ENCODE measurements around the gene ZNF496.

Gene ZNF496

DNA sequence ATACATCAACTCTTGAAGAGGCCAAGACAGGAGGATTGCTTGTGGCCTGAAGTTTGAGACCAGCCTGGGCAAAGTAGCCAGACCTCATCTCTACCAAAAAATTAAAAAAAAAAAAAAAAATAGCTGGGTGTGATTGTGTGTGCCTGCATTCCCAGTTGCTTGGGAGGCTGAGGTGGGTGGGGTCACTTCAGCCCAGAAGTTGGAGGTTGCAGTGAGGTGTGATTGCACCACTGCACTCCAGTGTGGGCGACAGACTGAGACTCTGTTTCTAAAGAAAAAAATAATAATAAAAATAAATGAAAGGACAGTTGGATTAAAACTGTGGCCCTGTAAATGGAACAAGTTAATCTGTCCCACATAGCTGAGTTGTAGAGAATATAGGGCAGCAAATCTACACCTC lies 18.9 kb upstream of the ZNF496 start:
- WGBS (ENCODE audit: extremely low coverage, insufficient coverage, insufficient read length): no CpG with 5 or more reads among the region's 1 CpG
- Histone ChIP-seq H4K8ac (ENCODE audit: low read depth, low read length) (no peak overlapping the region), H3K36me3 (ENCODE audit: control insufficient read depth in 1 of 2, insufficient read depth in 2 of 2, low read length in 2 of 2) (no peaks in the 10 kb centered on the region), H3K79me1 (ENCODE audit: low read length) (no peaks in the 10 kb centered on the region), H3K79me2 (ENCODE audit: control insufficient read depth, insufficient read depth, low read length, poor library complexity) (no peaks in the 10 kb centered on the region), H3K27ac (ENCODE audit: low read depth, low read length) (no peak overlapping the region), H3K4me3 (ENCODE audit: low read depth, low read length) (no peak overlapping the region), H4K12ac (ENCODE audit: low read depth, low read length) (no peak overlapping the region), H3K4ac (ENCODE audit: low read depth, low read length) (no peak overlapping the region), H3K4me1 (ENCODE audit: control insufficient read depth in 1 of 2, insufficient read depth in 2 of 2, low read length in 2 of 2) (no peaks in the 10 kb centered on the region), H3K27me3 (ENCODE audit: insufficient read depth, low read length) (no peaks in the 10 kb centered on the region), H4K91ac (ENCODE audit: low read depth, low read length) (no peak overlapping the region), H3K23ac (ENCODE audit: low read length) (no peak overlapping the region), H3K14ac (ENCODE audit: low read length) (no peak overlapping the region), H2BK5ac (ENCODE audit: low read depth, low read length, poor library complexity) (no peak overlapping the region), H2AK5ac (ENCODE audit: low read length) (no peak overlapping the region), H2BK120ac (ENCODE audit: insufficient read depth, low read length, poor library complexity) (no peak overlapping the region), H2AFZ (ENCODE audit: insufficient read depth, low read length, poor library complexity) (no peak overlapping the region), H3K4me2 (ENCODE audit: low read length) (no peak overlapping the region), H3K18ac (ENCODE audit: low read length) (no peak overlapping the region), H3K9me3 (ENCODE audit: insufficient read depth, low read depth, low read length) (peaks cover 3% of the 10 kb centered on the region), H2BK12ac (ENCODE audit: low read length) (no peak overlapping the region), H3K9ac (ENCODE audit: low read length) (no peak overlapping the region)
- no peak for DNase-seq

DNA sequence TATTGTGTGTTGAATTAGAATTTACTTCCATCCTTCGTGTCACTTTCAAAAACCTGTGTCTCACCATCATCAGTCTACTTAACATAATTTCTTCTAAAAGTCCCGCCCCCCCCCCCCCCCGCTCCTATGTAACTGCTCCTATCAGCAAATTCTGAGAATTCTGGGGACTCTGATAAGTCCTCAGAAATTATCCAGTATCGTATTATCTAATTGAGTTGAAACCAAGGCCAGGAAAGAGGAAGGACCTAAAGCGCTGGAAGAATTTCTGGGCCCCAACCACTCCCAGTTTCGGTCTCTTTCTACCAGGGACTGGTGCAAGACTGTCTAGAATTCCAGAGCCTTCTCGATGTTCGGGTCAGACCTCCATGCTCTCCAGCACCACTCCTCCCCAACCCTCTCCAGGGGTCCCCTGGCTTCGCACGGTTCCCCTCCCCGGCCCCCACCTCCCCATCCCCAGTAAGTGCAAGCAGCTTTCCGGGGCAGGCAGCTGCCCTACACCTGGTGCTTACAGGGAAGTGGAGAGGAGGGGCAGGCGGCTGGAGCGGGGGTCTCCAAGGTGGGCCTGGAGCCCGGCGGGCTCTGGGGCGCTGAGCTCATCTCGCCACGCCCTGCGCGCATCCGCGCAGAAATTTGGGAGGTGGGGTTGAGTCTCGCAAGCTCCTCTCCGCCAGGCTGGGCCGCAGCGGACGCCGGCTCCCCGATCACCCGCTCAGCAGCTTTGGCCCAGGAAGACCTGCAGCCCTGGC lies 16.0 kb upstream of the ZNF496 start:
- Histone ChIP-seq H3K9ac (ENCODE audit: low read length) (no peak overlapping the region), H2BK12ac (ENCODE audit: low read length) (no peak overlapping the region), H3K4ac (ENCODE audit: low read depth, low read length) (no peak overlapping the region), H3K27me3 (ENCODE audit: insufficient read depth, low read length) (no peaks in the 10 kb centered on the region), H3K4me1 (ENCODE audit: control insufficient read depth in 1 of 2, insufficient read depth in 2 of 2, low read length in 2 of 2) (peaks cover 0 to 2% of the 10 kb centered on the region in 2 experiments), H3K4me3 (ENCODE audit: low read depth, low read length) (no peak overlapping the region), H3K4me2 (ENCODE audit: low read length) (no peak overlapping the region), H2BK5ac (ENCODE audit: low read depth, low read length, poor library complexity) (no peak overlapping the region), H4K8ac (ENCODE audit: low read depth, low read length) (no peak overlapping the region), H3K23ac (ENCODE audit: low read length) (no peak overlapping the region), H3K9me3 (ENCODE audit: insufficient read depth, low read depth, low read length) (no peaks in the 10 kb centered on the region), H3K27ac (ENCODE audit: low read depth, low read length) (no peak overlapping the region), H3K36me3 (ENCODE audit: control insufficient read depth in 1 of 2, insufficient read depth in 2 of 2, low read length in 2 of 2) (no peaks in the 10 kb centered on the region), H3K18ac (ENCODE audit: low read length) (no peak overlapping the region), H4K12ac (ENCODE audit: low read depth, low read length) (no peak overlapping the region), H4K91ac (ENCODE audit: low read depth, low read length) (no peak overlapping the region), H3K79me1 (ENCODE audit: low read length) (no peaks in the 10 kb centered on the region), H2AFZ (ENCODE audit: insufficient read depth, low read length, poor library complexity) (no peak overlapping the region), H3K79me2 (ENCODE audit: control insufficient read depth, insufficient read depth, low read length, poor library complexity) (no peaks in the 10 kb centered on the region), H2AK5ac (ENCODE audit: low read length) (no peak overlapping the region), H2BK120ac (ENCODE audit: insufficient read depth, low read length, poor library complexity) (no peak overlapping the region), H3K14ac (ENCODE audit: low read length) (no peak overlapping the region)
- DNase-seq: no peak
- WGBS (ENCODE audit: extremely low coverage, insufficient coverage, insufficient read length): no CpG with 5 or more reads among the region's 31 CpGs

DNA sequence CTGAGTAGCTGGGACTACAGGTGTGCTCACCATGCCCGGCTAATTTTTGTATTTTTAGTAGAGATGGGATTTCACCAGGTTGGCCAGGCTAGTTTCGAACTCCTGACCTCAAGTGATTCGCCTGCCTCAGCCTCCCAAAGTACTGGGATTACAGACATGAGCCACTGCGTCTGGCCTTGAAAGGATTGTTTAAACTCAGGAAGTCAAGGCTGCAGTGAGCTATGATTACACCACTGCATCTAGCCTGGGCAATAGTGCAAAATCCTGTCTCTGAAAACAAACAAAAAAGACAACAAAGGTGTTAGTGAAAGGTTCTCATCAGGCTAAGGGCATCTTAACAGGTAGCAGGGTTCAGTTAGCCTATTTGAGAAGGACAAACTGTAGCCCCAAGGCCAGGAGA lies 14.2 kb upstream of the ZNF496 start:
- Histone ChIP-seq H2BK120ac (ENCODE audit: insufficient read depth, low read length, poor library complexity) (no peak overlapping the region), H2BK12ac (ENCODE audit: low read length) (no peak overlapping the region), H3K36me3 (ENCODE audit: control insufficient read depth in 1 of 2, insufficient read depth in 2 of 2, low read length in 2 of 2) (peaks cover 7% of the 10 kb centered on the region in 2 experiments), H3K4ac (ENCODE audit: low read depth, low read length) (no peak overlapping the region), H2BK5ac (ENCODE audit: low read depth, low read length, poor library complexity) (no peak overlapping the region), H3K9ac (ENCODE audit: low read length) (no peak overlapping the region), H3K14ac (ENCODE audit: low read length) (no peak overlapping the region), H4K8ac (ENCODE audit: low read depth, low read length) (no peak overlapping the region), H4K12ac (ENCODE audit: low read depth, low read length) (no peak overlapping the region), H2AFZ (ENCODE audit: insufficient read depth, low read length, poor library complexity) (no peak overlapping the region), H3K18ac (ENCODE audit: low read length) (no peak overlapping the region), H3K4me3 (ENCODE audit: low read depth, low read length) (no peak overlapping the region), H3K79me2 (ENCODE audit: control insufficient read depth, insufficient read depth, low read length, poor library complexity) (no peaks in the 10 kb centered on the region), H3K4me1 (ENCODE audit: control insufficient read depth in 1 of 2, insufficient read depth in 2 of 2, low read length in 2 of 2) (peaks cover 0 to 2% of the 10 kb centered on the region in 2 experiments), H3K27me3 (ENCODE audit: insufficient read depth, low read length) (no peaks in the 10 kb centered on the region), H3K9me3 (ENCODE audit: insufficient read depth, low read depth, low read length) (no peaks in the 10 kb centered on the region), H3K79me1 (ENCODE audit: low read length) (no peaks in the 10 kb centered on the region), H3K23ac (ENCODE audit: low read length) (no peak overlapping the region), H3K27ac (ENCODE audit: low read depth, low read length) (no peak overlapping the region), H2AK5ac (ENCODE audit: low read length) (no peak overlapping the region), H3K4me2 (ENCODE audit: low read length) (no peak overlapping the region), H4K91ac (ENCODE audit: low read depth, low read length) (no peak overlapping the region)
- WGBS (ENCODE audit: extremely low coverage, insufficient coverage, insufficient read length): no CpG with 5 or more reads among the region's 4 CpGs
- DNase-seq: no peak

DNA sequence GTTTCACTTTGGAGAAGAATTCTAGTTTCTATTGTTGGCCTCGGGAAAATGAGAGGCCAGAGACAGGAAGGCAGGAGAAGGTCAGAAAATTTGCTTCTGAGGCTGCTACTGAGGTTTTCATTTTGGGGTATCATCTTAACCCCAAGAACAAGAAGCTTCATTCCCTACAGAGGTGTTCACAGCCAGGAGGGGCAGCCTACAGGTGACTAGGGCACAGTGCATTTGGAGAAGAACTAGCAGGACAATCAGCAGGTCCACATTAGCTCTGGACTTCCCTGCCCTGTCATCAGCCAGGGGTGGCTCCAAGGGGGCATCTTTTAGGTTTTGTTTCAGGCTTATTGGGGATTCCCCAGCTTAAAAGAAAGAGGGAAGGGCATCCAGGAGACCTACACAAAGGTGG lies 12.1 kb upstream of the ZNF496 start:
- Histone ChIP-seq H3K4me2 (ENCODE audit: low read length) (no peak overlapping the region), H3K18ac (ENCODE audit: low read length) (no peak overlapping the region), H3K4me3 (ENCODE audit: low read depth, low read length) (no peak overlapping the region), H3K27me3 (ENCODE audit: insufficient read depth, low read length) (no peaks in the 10 kb centered on the region), H2BK5ac (ENCODE audit: low read depth, low read length, poor library complexity) (no peak overlapping the region), H3K79me1 (ENCODE audit: low read length) (no peaks in the 10 kb centered on the region), H3K4ac (ENCODE audit: low read depth, low read length) (no peak overlapping the region), H4K91ac (ENCODE audit: low read depth, low read length) (no peak overlapping the region), H2BK12ac (ENCODE audit: low read length) (no peak overlapping the region), H4K12ac (ENCODE audit: low read depth, low read length) (no peak overlapping the region), H3K36me3 (ENCODE audit: control insufficient read depth in 1 of 2, insufficient read depth in 2 of 2, low read length in 2 of 2) (peaks cover 13 to 15% of the 10 kb centered on the region in 2 experiments), H2AK5ac (ENCODE audit: low read length) (no peak overlapping the region), H4K8ac (ENCODE audit: low read depth, low read length) (no peak overlapping the region), H3K79me2 (ENCODE audit: control insufficient read depth, insufficient read depth, low read length, poor library complexity) (no peaks in the 10 kb centered on the region), H3K27ac (ENCODE audit: low read depth, low read length) (no peak overlapping the region), H3K4me1 (ENCODE audit: control insufficient read depth in 1 of 2, insufficient read depth in 2 of 2, low read length in 2 of 2) (peaks cover 0 to 2% of the 10 kb centered on the region in 2 experiments), H3K9me3 (ENCODE audit: insufficient read depth, low read depth, low read length) (no peaks in the 10 kb centered on the region), H2AFZ (ENCODE audit: insufficient read depth, low read length, poor library complexity) (no peak overlapping the region), H3K23ac (ENCODE audit: low read length) (no peak overlapping the region), H2BK120ac (ENCODE audit: insufficient read depth, low read length, poor library complexity) (no peak overlapping the region), H3K9ac (ENCODE audit: low read length) (no peak overlapping the region), H3K14ac (ENCODE audit: low read length) (no peak overlapping the region)
- WGBS (ENCODE audit: extremely low coverage, insufficient coverage, insufficient read length): no CpG with 5 or more reads among the region's 1 CpG
- DNase-seq: no peak

Data from trophoblast cell (in vitro differentiated cells and primary cell).